Stomach smooth muscle (tissue), 2 donors: ENCODE results near the gene MALAT1.
"Not testable (repeated sequence)": the region's sequence is repeated elsewhere in the genome, so short reads cannot be mapped to it uniquely, and the experiment has no call there.

Source experiments
- H3K27ac ChIP-seq: one replicate; pipeline ENCODE4 v1.7.0; 2013; ENCODE audit warnings: mild to moderate bottlenecking, low read length, inconsistent platforms
- H3K27me3 ChIP-seq, 2 donors: one replicate each; pipeline ENCODE4 v1.7.0; 2013; ENCODE audit warnings: low read length in 2 of 2; ENCODE audit not compliant: insufficient read depth in 2 of 2, control insufficient read depth in 1 of 2
- H3K36me3 ChIP-seq, 2 donors: one replicate each; pipeline ENCODE4 v1.7.0; 2013; ENCODE audit warnings: low read length in 2 of 2; ENCODE audit not compliant: control insufficient read depth in 2 of 2, insufficient read depth in 2 of 2
- H3K4me1 ChIP-seq: one replicate; pipeline ENCODE4 v1.7.0; 2013; ENCODE audit warnings: low read length; ENCODE audit not compliant: control insufficient read depth, insufficient read depth
- H3K4me3 ChIP-seq, 2 donors: one replicate each; pipeline ENCODE4 v1.7.0; 2013; ENCODE audit warnings: low read length in 2 of 2
- H3K9ac ChIP-seq, 2 donors: one replicate each; pipeline ENCODE4 v1.7.0; 2013; ENCODE audit warnings: low read length in 2 of 2, mild to moderate bottlenecking in 1 of 2
- H3K9me3 ChIP-seq, 2 donors: one replicate each; pipeline ENCODE4 v1.7.0; 2013; ENCODE audit warnings: low read length in 2 of 2; ENCODE audit not compliant: control insufficient read depth in 2 of 2
- donor health status: healthy.
- donor health status: Pancreatic carcinoma.

The MALAT1 gene

DNA sequence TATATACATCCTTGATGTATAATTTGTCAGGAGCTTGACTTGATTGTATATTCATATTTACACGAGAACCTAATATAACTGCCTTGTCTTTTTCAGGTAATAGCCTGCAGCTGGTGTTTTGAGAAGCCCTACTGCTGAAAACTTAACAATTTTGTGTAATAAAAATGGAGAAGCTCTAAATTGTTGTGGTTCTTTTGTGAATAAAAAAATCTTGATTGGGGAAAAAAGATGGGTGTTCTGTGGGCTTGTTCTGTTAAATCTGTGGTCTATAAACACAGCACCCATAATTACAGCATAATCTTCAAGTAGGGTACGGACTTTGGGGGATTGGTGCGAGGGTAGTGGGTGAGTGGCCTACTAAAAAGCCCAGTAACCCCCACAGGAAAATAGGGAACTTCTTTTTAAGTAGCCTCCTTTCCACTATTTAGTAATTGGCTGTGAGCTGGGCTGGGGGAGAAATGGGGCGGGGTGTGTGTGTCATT is 7.5 kb downstream of the MALAT1 start:
- Histone ChIP-seq H3K36me3 (peaks cover 42 to 51% of the 10 kb centered on the region in 2 donors), H3K27me3 (no peaks in the 10 kb centered on the region), H3K27ac (peak overlapping the region; percentile 100), H3K4me3 (peak overlapping the region; percentile 91 to 97), H3K9ac (peak overlapping the region; percentile 98 to 99), H3K9me3 (no peaks in the 10 kb centered on the region), H3K4me1 (peaks cover 32% of the 10 kb centered on the region)

GRCh38 chr11:65506772-65507505 is 8.1 kb downstream of the MALAT1 start:
- H3K27ac ChIP-seq, result peak overlapping the region; percentile 100
- peaks cover 32% of the 10 kb centered on the region for H3K4me1 ChIP-seq
- H3K4me3 ChIP-seq, result peak overlapping the region; percentile 91 to 97
- H3K9ac ChIP-seq, result peak overlapping the region in 1 of 2 donors; percentile 64
- no peaks in the 10 kb centered on the region for H3K27me3 ChIP-seq
- peaks cover 36 to 45% of the 10 kb centered on the region in 2 donors for H3K36me3 ChIP-seq
- no peaks in the 10 kb centered on the region for H3K9me3 ChIP-seq

DNA sequence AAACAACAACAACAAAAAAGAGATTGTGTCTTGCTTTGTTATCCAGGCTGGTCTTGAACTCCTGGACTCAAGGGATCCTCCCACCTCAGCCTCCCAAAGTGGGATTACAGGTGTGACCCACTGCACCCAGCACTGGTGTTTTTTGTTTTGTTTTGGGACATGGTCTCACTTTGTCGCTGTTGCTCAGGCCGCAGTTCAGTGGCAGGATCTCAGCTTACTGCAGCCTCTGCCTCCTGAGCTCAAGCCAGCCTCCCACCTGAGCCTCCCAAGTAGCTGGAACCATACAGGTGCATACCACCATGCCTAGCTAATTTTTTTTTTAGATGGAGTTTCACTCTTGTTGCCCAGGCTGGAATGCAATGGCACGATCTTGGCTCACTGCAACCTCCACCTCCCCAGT is 13.5 kb downstream of the MALAT1 start:
- not testable (repeated sequence) for H3K9ac ChIP-seq, H3K27me3 ChIP-seq, H3K27ac ChIP-seq, H3K9me3 ChIP-seq, H3K4me3 ChIP-seq, H3K36me3 ChIP-seq, H3K4me1 ChIP-seq

- H3K36me3 ChIP-seq, result no peaks in the 10 kb centered on the region
- H3K9ac ChIP-seq, result peak overlapping the region; percentile 22 to 48
- no peak overlapping the region for H3K27ac ChIP-seq
Measured at GRCh38 chr11:65516135-65516968, 17.5 kb downstream of the MALAT1 start.

GRCh38 chr11:65518941-65519549 is 20.2 kb downstream of the MALAT1 start:
- H3K9ac ChIP-seq, H3K27ac ChIP-seq, H3K4me3 ChIP-seq, H3K27me3 ChIP-seq, H3K36me3 ChIP-seq, H3K4me1 ChIP-seq, H3K9me3 ChIP-seq: not testable (repeated sequence)

More at GRCh38 chr11:65516135-65516968, 17.5 kb downstream of the MALAT1 start:
- no peaks in the 10 kb centered on the region for H3K27me3 ChIP-seq
- H3K9me3 ChIP-seq, result no peaks in the 10 kb centered on the region
- H3K4me1 ChIP-seq, result no peaks in the 10 kb centered on the region
- no peak overlapping the region for H3K4me3 ChIP-seq

DNA sequence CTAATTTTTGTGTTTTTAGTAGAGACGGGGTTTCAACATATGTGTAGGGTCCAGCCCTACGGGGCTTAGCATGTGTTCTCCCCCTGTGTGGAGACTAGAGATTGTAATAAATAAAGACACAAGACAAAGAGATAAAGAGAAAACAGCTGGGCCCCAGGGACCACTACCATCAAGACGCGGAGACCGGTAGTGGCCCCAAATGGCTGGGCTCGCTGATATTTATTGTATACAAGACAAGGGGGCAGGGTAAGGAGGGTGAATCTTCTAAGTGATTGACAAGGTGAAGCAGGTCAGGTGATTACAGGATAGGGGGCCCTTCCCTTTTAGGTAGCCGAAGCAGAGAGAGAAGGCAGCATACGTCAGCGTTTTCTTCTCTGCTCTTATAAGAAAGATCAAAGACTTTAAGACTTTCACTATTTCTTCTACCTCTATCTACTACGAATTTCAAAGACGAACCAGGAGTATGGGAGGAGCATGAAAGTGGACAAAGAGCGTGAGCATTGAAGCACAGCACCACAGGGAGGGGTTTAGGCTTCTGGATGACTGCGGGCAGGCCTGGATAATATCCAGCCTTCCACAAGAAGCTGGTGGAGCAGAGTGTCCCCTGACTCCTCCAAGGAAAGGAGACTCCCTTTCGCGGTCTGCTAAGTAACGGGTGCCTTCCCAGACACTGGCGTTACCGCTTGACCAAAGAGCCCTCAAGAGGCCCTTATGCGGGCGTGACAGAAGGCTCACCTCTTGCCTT is 23.1 kb downstream of the MALAT1 start:
- H3K27me3 ChIP-seq, H3K4me3 ChIP-seq, H3K9ac ChIP-seq, H3K27ac ChIP-seq, H3K36me3 ChIP-seq, H3K9me3 ChIP-seq: not testable (repeated sequence)
- peaks cover 23% of the 10 kb centered on the region for H3K4me1 ChIP-seq

DNA sequence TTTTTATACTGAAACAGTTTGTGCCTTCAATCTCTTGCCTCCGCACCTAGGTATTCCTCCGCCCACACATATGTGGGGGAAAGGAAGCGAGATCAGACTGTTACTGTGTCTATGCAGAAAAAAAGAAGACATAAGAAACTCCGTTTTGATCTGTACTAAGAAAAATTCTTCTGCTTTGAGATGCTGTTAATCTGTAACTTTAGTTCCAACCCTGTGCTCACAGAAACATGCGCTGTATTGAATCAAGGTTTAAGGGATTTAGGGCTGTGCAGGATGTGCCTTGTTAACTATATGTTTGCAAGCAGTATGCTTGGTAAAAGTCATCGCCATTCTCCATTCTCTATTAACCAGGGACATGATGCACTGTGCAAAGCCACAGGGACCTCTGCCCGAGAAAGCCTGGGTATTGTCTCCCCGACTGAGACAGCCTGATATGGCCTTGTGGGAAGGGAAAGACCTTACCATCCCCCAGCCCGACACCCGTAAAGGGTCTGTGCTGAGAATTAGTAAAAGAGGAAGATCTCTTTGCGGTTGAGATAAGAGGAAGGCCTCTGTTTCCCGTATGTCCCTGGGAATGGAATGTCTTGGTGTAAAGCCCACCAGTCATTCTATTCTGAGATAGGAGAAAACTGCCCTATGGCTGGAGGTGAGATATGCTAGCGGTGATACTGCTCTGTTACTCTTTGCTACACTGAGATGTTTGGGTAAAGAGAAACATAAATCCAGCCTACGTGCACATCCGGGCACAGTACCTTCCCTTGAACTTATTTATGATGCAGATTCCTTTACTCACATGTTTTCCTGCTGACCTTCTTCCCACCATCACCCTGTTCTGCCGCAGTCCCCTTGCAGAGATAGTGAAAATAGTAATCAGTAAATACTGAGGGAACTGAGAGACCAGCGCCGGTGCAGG is 24.1 kb downstream of the MALAT1 start:
- H3K4me3 ChIP-seq, H3K27ac ChIP-seq, H3K36me3 ChIP-seq, H3K9ac ChIP-seq, H3K9me3 ChIP-seq, H3K27me3 ChIP-seq: not testable (repeated sequence)
- peaks cover 23% of the 10 kb centered on the region for H3K4me1 ChIP-seq

GRCh38 chr11:65523631-65523968 is 24.8 kb downstream of the MALAT1 start:
- not testable (repeated sequence) for H3K36me3 ChIP-seq, H3K27ac ChIP-seq, H3K27me3 ChIP-seq, H3K9ac ChIP-seq, H3K9me3 ChIP-seq, H3K4me3 ChIP-seq
- H3K4me1 ChIP-seq, result peaks cover 27% of the 10 kb centered on the region

GRCh38 chr11:65524014-65524740 is 25.3 kb downstream of the MALAT1 start:
- Histone ChIP-seq H3K27me3 (no peaks in the 10 kb centered on the region), H3K4me3 (peak overlapping the region; percentile 73 to 75), H3K27ac (peak overlapping the region; percentile 41), H3K36me3 (peaks cover 7 to 8% of the 10 kb centered on the region in 2 donors), H3K9ac (peak overlapping the region; percentile 74 to 80), H3K4me1 (peaks cover 27% of the 10 kb centered on the region), H3K9me3 (no peaks in the 10 kb centered on the region)
